ENCODE measurements around the gene MMP24OS.

The MMP24OS gene

GRCh38 chr20:35305682-35306556, 28.0 kb upstream of the MMP24OS start:
- peak; percentile 71 for DNase-seq

GRCh38 chr20:35304956-35305355, 27.0 kb upstream of the MMP24OS start:
- DNase-seq = no peak

- peak; percentile 80 for DNase-seq
These were observed 26.0 kb upstream of the MMP24OS start for GRCh38 chr20:35303735-35304491.

- DNase-seq = no peak
These were observed 25.4 kb upstream of the MMP24OS start for GRCh38 chr20:35303382-35303734.

- DNase-seq = no peak
These were observed 24.8 kb upstream of the MMP24OS start for GRCh38 chr20:35302421-35303335.

GRCh38 chr20:35301426-35301825, 23.5 kb upstream of the MMP24OS start:
- DNase-seq = no peak

GRCh38 chr20:35300469-35301262, 22.7 kb upstream of the MMP24OS start:
- no peak for DNase-seq

- no peak for DNase-seq
These were observed 21.9 kb upstream of the MMP24OS start for GRCh38 chr20:35299780-35300179.

GRCh38 chr20:35298264-35298663, 20.3 kb upstream of the MMP24OS start:
- DNase-seq = no peak

GRCh38 chr20:35297740-35298139, 19.8 kb upstream of the MMP24OS start:
- DNase-seq = no peak

- DNase-seq = no peak
These were observed 19.2 kb upstream of the MMP24OS start for GRCh38 chr20:35297155-35297554.

- no peak for DNase-seq
These were observed 18.2 kb upstream of the MMP24OS start for GRCh38 chr20:35296101-35296554.

- DNase-seq = no peak
These were observed 17.8 kb upstream of the MMP24OS start for GRCh38 chr20:35295674-35296073.

- DNase-seq = no peak
These were observed 17.1 kb upstream of the MMP24OS start for GRCh38 chr20:35295058-35295457.

- no peak for DNase-seq
These were observed 16.4 kb upstream of the MMP24OS start for GRCh38 chr20:35294293-35294685.

- DNase-seq = no peak
These were observed 15.7 kb upstream of the MMP24OS start for GRCh38 chr20:35293303-35294292.

- DNase-seq = no peak
These were observed 14.8 kb upstream of the MMP24OS start for GRCh38 chr20:35292504-35293285.

- DNase-seq = no peak
These were observed 14.0 kb upstream of the MMP24OS start, which contains the start of gene FAM83C for GRCh38 chr20:35291654-35292503. TSS of gene FAM83C (minus strand) at chr20:35292425. CDS start at chr20:35292304, 121 bp downstream.

GRCh38 chr20:35290887-35291417, 13.0 kb upstream of the MMP24OS start:
- DNase-seq = no peak

Measured in activated naive CD4-positive, alpha-beta T cell treated with anti-CD3 and anti-CD28 coated beads, Interleukin-2, amount 50 U/mL, for 16 hours (primary cell).